ENCODE measurements around the gene MANBA. TPM values are rescaled to one million over a fixed set of nuclear protein-coding genes. Genes with fewer than 3 reads are reported as not detected.

MANBA gene
- total RNA-seq, 1 donor from 2014 or later: 30.3 TPM

DNA sequence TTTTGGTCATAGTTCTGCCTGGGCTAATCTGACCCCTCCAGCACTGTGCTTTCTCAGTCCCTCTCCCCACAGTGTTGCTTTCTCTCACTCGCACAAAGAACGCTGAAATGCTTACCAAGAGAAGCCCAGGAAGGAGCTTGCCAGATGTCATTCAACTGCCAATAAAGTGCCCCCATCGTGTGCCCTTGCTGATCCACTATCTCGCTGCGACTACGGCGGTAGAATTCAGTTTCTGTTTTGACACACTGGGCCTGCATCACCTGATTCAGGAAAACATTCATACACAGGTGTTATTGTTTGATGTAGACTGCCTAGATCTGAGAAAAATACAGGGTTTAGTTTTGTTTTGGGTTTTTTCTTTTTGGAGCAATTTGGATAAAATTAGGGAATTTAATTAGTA is 121.2 kb downstream of the MANBA start:
- no peak for DNase-seq
- no peaks in the 10 kb centered on the region for H3K27me3 ChIP-seq (ENCODE audit: low read depth)
- no peaks in the 10 kb centered on the region for H3K4me1 ChIP-seq
- H3K36me3 ChIP-seq: peaks cover 45% of the 10 kb centered on the region
- TF ChIP-seq, protein P1, sequence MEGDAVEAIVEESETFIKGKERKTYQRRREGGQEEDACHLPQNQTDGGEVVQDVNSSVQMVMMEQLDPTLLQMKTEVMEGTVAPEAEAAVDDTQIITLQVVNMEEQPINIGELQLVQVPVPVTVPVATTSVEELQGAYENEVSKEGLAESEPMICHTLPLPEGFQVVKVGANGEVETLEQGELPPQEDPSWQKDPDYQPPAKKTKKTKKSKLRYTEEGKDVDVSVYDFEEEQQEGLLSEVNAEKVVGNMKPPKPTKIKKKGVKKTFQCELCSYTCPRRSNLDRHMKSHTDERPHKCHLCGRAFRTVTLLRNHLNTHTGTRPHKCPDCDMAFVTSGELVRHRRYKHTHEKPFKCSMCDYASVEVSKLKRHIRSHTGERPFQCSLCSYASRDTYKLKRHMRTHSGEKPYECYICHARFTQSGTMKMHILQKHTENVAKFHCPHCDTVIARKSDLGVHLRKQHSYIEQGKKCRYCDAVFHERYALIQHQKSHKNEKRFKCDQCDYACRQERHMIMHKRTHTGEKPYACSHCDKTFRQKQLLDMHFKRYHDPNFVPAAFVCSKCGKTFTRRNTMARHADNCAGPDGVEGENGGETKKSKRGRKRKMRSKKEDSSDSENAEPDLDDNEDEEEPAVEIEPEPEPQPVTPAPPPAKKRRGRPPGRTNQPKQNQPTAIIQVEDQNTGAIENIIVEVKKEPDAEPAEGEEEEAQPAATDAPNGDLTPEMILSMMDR (IDR thresholded peaks at IDR 0.05; ENCODE audit: borderline replicate concordance): no peak
- intact Hi-C loops (cut with micrococcal nuclease): no loop called here
- H3K27ac ChIP-seq (replicated peaks): no peak overlapping the region
- H3K9me3 ChIP-seq (replicated peaks): no peaks in the 10 kb centered on the region
- no peak overlapping the region for H3K4me3 ChIP-seq

- no peak for DNase-seq
- TF ChIP-seq, protein P1 (IDR thresholded peaks at IDR 0.05; ENCODE audit: borderline replicate concordance): no peak
- H3K27me3 ChIP-seq (ENCODE audit: low read depth): no peaks in the 10 kb centered on the region
- intact Hi-C loops (cut with micrococcal nuclease): no loop called here
- H3K4me1 ChIP-seq: no peaks in the 10 kb centered on the region
- H3K27ac ChIP-seq (replicated peaks): no peak overlapping the region
- H3K4me3 ChIP-seq: no peak overlapping the region
- peaks cover 51% of the 10 kb centered on the region for H3K36me3 ChIP-seq
- H3K9me3 ChIP-seq (replicated peaks): no peaks in the 10 kb centered on the region
Measured at GRCh38 chr4:102638621-102639020, 122.1 kb downstream of the MANBA start.

- no peaks in the 10 kb centered on the region for H3K9me3 ChIP-seq (replicated peaks)
- TF ChIP-seq, protein P1 (IDR thresholded peaks at IDR 0.05; ENCODE audit: borderline replicate concordance): no peak
- H3K36me3 ChIP-seq: peaks cover 57% of the 10 kb centered on the region
- no peaks in the 10 kb centered on the region for H3K27me3 ChIP-seq (ENCODE audit: low read depth)
- H3K4me3 ChIP-seq: no peak overlapping the region
- no peak for DNase-seq
- no peaks in the 10 kb centered on the region for H3K4me1 ChIP-seq
- H3K27ac ChIP-seq (replicated peaks): no peak overlapping the region
- intact Hi-C loops (cut with micrococcal nuclease): no loop called here
Measured at GRCh38 chr4:102637391-102637790, 123.4 kb downstream of the MANBA start.

DNA sequence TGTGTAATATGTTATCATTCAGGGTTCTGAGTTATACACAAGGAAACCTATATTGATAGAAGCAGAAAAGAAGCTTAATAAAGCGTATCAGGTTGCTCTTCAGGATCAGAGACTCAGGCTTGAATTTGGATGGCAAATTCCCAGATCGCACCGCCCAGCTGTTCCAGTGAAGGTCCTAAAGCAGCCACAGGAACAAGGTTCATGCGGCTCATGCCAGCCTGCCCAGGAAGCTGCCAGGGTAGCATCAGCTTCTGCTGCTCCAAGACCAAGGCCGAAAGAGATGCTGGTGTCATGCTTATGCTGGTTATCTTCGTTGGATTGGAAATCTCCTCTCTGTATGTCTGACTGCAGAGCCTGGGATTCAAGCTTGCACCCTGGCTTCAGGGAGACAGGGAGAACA is 127.7 kb downstream of the MANBA start:
- no peak for DNase-seq

GRCh38 chr4:102632241-102633065 is 128.3 kb downstream of the MANBA start:
- TF ChIP-seq, protein P1 (IDR thresholded peaks at IDR 0.05; ENCODE audit: borderline replicate concordance): no peak

More for the DNA sequence above, 127.7 kb downstream of the MANBA start:
- H3K27ac ChIP-seq (replicated peaks): peak overlapping the region; percentile 45
- peaks cover 47% of the 10 kb centered on the region for H3K36me3 ChIP-seq
- H3K27me3 ChIP-seq (ENCODE audit: low read depth): no peaks in the 10 kb centered on the region
- no peaks in the 10 kb centered on the region for H3K9me3 ChIP-seq (replicated peaks)
- H3K4me3 ChIP-seq: no peak overlapping the region
- intact Hi-C loops (cut with micrococcal nuclease): no loop called here
- H3K4me1 ChIP-seq: peaks cover 7% of the 10 kb centered on the region
- TF ChIP-seq, protein P1 (IDR thresholded peaks at IDR 0.05; ENCODE audit: borderline replicate concordance): no peak

More at GRCh38 chr4:102632241-102633065, 128.3 kb downstream of the MANBA start:
- H3K4me1 ChIP-seq: peaks cover 7% of the 10 kb centered on the region
- H3K36me3 ChIP-seq: peaks cover 41% of the 10 kb centered on the region
- no peak for DNase-seq
- no peaks in the 10 kb centered on the region for H3K27me3 ChIP-seq (ENCODE audit: low read depth)
- H3K9me3 ChIP-seq (replicated peaks): no peaks in the 10 kb centered on the region
- H3K4me3 ChIP-seq: no peak overlapping the region
- peak overlapping the region; percentile 45 for H3K27ac ChIP-seq (replicated peaks)
- intact Hi-C loops (cut with micrococcal nuclease): no loop called here

All from left ventricle myocardium inferior (tissue), 1 donor.